T-helper 2 cell treated with Interferon-gamma antibody and Interleukin-4, amounts not matched to agents 100 ng/mL and 5 ng/mL, for 36 hours (primary cell): ENCODE measurements around the gene RBL2. TPM values are rescaled to one million over a fixed set of nuclear protein-coding genes. Genes with fewer than 3 reads are reported as not detected.
"Not testable (repeated sequence)": the region's sequence is repeated elsewhere in the genome, so short reads cannot be mapped to it uniquely, and the experiment has no call there.

ENCODE experiments used
- intact Hi-C: fragments of 100-400 bp; cut with micrococcal nuclease; formaldehyde crosslinking; loops from one replicate; pipeline ENCODE4 v1.15.1; 2023
- total RNA-seq: library from RNA; stranded (reverse); gene quantifications from 2 replicates; pipeline ENCODE4 v1.2.3, GENCODE V29; 2022

The RBL2 gene
- total RNA-seq, 1 donor from 2014 or later = 165 TPM

GRCh38 chr16:53503270-53503923 is 69.1 kb downstream of the RBL2 start:
- intact Hi-C loops = loop anchor here (1.0 to 5.0 kb wide), 8 partner anchors 27 to 1426 kb away; partner anchors contain the start of genes CHD9, CHD9NB, RBL2 and RPGRIP1L

DNA sequence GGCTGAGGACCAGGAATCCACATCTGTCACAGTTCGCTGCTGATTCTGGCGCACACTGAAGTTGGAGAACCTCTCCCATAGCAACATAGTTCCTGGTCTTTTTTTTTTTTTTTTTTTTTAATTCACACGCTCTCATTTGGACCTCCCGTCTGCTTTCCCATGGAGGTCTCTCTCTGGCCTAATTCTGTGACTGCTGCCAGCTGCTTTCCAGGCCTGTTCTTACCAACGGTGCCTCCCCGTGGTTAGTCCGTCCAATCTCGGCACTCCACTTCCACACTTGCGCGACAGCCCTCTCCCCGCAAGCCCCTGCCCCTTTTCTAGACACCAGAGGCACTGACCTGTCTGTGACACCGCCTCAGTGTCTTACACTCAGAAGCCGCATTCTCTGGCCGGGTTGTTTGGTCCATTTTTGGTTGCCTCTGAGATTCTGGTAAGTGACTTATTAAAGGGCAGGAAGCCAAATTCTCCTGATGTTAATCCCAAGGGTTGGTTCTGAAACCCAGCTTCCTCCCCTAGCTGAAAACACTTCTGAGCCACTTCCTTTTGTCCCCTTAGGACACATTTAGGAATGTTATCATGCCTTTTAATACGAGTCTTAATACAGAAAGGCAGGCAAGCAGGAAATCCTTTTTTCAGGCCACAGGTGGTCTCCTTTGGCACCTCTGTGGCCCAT is 69.9 kb downstream of the RBL2 start:
- intact Hi-C loops = loop anchor here (1.0 to 5.0 kb wide), 8 partner anchors 27 to 1425 kb away; partner anchors contain the start of genes CHD9, CHD9NB, RBL2 and RPGRIP1L

GRCh38 chr16:53504665-53505064 is 70.4 kb downstream of the RBL2 start:
- intact Hi-C loops = loop anchor here (5.0 kb wide), 2 partner anchors 132 to 452 kb away; partner anchors contain the start of genes CHD9 and CHD9NB

GRCh38 chr16:53506254-53506653 is 72.0 kb downstream of the RBL2 start:
- intact Hi-C loops = no loop called here

DNA sequence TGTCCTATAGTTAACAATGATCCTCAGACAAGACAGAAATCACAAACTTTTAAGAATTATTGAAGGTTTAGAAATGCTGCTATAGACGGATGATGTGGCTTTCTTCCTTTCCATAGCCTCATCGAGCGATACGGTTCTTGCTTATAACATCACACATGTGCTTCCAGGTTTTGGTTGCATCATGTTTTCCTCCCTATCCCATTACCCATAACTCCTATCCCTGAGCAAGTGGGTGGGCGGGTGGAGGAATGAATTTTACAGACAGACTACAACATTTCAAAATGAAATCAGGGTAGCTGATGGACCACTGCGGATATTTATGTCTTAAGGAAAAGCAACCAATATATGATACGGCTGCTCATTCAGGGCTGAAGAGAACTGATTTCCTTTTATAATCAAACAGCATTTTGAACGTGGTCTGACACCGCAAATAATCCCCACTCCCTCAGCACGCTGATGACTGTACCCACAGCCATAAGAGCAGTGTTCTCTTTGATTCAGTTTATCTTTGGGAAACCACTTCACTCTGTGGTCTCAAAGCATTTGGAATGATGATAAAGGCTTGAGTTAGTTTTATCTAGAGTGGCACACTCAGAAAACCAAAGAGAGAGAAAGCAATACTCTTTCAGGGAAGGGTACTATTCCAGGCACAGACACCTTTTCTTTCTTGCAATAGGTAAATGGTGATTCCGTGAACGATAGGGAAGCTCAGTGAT is 73.4 kb downstream of the RBL2 start:
- intact Hi-C loops = no loop called here

- intact Hi-C loops = loop anchor here (1.0 to 2.0 kb wide), 4 partner anchors 8 to 455 kb away; partner anchors contain the start of gene RBL2
Measured at GRCh38 chr16:53509906-53510703, 75.8 kb downstream of the RBL2 start.

DNA sequence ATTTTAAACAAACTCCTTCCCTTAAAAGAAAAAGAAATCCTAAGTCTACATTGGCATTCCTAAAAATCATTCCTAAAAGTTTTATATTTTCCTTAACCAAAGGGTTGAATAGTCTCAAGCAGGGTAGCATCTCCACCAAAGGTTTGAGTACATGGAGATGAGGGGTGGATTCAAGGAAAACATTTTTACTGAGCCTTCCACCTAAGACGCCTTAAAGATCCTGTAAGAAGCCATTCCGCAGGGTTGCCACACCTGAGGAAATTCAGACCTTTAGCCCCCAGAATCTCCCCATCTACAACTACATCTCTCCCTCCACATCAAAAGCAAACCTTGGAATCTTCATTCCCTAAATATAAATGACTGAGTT is 76.4 kb downstream of the RBL2 start:
- intact Hi-C loops = loop anchor here (1.0 to 2.0 kb wide), 4 partner anchors 8 to 455 kb away; partner anchors contain the start of gene RBL2

DNA sequence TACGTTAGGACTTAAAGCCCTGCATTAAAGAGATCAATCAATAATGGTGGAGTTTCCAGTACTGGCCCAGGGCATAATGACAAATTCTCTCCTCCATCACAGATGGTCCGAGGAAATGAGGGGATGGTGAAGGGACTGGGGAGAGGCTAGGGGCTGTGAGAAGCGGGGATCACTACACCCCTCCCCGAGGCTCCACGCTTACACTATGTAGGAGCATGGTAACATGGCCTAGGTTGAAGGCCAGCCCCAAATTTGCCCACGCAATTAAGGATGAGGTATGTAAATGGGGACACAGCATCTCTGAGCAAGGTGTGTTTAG is 76.8 kb downstream of the RBL2 start:
- intact Hi-C loops = loop anchor here (2.0 kb wide), 2 partner anchors 76 to 380 kb away; partner anchors contain the start of gene RBL2

- intact Hi-C loops = loop anchor here (2.0 kb wide), 2 partner anchors 77 to 381 kb away; partner anchors contain the start of gene RBL2
Measured at GRCh38 chr16:53511403-53512280, 77.4 kb downstream of the RBL2 start.

DNA sequence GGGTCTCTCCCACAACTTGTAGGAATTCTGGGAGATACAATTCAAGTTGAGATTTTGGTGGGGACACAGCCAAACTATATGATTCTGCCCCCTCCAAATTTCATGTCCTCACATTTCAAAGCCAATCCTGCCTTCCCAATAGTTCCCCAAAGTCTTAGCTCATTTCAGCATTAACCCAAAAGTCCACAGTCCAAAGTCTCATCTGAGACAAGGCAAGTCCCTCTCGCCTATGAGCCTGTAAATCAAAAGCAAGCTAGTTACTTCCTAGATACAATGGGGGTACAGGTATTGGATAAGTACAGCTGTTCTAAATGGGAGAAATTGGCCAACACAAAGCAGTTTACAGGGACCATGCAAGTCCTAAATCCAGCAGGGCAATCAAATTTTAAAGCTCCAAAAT is 78.5 kb downstream of the RBL2 start:
- intact Hi-C loops = not testable (repeated sequence)

- intact Hi-C loops = no loop called here
Measured at GRCh38 chr16:53515259-53515658, 81.0 kb downstream of the RBL2 start.

DNA sequence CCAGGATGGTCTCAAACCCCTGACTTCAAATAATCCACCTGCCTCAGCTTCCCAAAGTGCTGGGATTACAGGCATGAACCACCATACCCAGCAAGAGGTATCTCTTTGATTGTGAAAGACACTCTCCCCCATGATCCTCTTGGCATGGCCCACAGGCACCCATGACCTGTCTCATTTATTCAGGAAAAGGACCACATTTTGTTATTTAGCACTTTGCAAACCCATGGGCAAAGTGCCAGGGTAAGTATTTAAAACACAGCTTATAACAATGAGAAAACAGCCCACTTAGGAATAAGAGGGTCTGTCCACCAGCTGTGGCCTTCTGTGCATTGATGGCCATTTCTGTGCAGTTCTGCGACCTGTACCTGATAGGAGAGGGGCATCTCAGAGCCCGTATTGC is 81.5 kb downstream of the RBL2 start:
- intact Hi-C loops = no loop called here

DNA sequence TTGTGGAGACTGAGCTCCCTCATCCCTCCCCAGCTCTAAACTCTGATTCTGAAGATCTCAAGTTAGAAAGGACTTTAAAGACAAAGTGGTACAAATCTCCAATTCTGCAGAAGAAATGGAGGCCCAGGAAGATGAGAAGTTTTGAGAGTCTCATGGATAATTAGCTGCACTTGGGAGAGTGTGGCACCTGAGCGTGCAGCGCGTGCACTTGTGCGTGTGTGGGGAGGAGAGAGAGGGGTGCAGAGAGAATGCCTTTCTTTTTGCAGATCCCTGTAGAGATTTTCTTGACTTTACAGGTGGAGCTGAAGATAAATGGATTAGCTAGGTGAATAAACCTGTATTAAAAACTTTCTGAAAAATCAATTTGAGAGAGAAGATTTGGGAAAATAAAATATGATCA is 83.6 kb downstream of the RBL2 start:
- intact Hi-C loops = loop anchor here (1.0 to 2.0 kb wide), 3 partner anchors 8 to 463 kb away; partner anchors contain the start of gene CHD9

DNA sequence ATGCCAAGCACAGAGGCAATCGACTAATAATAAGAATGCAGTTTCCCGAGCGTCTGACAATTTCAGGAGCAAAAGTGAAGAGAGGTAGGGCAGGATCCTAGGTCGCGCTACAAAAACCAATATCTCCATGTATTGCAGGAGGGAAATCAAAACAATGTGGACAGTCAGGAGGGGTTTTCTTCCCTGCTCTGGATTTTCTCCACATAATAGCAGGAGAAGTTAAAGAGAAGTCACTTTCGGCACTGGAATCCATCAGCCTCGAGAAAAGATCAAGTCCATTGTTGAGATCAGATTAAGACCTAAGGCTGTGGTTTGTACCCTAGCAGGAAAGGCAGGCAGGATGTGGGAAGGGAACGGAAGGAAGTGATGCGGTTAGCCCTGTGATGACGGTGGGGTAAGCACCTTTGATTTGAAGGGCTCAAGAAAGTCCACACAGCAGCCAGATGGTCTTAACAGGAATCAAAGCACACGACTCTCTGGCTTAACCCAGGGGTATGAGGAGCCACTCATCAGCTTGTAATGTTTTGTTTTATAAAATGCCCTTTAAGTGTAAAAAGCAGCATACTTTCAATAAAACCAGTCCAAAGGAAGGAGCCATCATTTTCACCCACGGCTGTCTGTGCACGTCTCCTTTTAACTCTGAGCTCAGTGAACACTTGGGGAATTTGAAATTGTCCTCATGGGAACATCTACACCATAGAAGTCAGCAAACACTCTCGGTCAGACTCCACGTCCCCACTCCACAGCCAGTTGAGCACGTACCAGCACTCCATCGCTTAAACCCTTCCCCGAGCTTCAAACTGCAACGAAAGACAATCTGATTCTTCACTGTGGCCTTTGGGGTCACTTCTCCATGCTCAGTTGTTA is 84.5 kb downstream of the RBL2 start:
- intact Hi-C loops = loop anchor here (1.0 to 2.0 kb wide), 3 partner anchors 8 to 464 kb away; partner anchors contain the start of gene CHD9

DNA sequence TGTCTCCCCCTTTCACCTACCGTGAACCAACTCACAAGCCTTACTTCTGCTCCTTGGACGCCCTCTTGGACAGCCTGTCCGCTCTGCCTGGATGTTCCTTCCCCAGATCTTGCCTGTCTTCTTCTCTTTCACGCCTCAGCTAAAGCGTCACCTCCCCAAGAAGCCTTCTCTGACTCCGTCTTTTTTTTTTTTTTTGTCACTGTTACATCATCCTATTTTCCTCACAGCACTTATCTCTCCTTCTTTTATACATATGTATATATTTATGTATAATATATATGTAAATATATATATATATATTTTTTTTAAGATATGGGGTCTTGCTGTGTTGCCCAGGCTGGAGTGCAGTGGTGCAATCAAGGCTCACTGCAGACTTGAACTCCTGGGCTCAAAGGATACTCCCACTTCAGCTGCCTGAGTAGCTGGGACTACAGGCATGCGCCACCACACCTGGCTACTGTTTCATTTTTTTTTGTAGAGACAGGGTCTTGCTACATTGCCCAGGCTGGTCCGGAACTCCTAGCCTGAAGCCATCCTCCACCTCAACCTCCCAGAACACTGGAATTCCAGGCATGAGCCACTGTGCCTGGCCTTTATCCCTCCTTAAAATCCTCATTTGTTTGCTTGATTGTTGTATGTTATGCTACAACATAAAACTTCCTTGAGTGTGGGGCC is 85.3 kb downstream of the RBL2 start:
- intact Hi-C loops = loop anchor here (2.0 kb wide), 1 partner anchor 465 kb away; the partner anchor contains the start of gene CHD9

GRCh38 chr16:53523126-53523804 is 89.0 kb downstream of the RBL2 start:
- intact Hi-C loops = no loop called here

GRCh38 chr16:53523971-53524548 is 89.8 kb downstream of the RBL2 start:
- intact Hi-C loops = no loop called here
